HT-29 (cell line): Measurements from ENCODE around the gene MBLAC1. TPM values are rescaled to one million over a fixed set of nuclear protein-coding genes. Genes with fewer than 3 reads are reported as not detected.
A peak's percentile ranks its signal among the peaks of the same experiment; 100 is the strongest.

Experiments
- DNase-seq: peaks from one replicate; pipeline ENCODE4 v3.0.0-alpha.2; 2015; ENCODE audit warnings: low spot score
- total RNA-seq: library from RNA; depleted of rRNA; stranded (reverse); fragments of >200 nt; shearing (Covaris generic); gene quantifications from 2 replicates; pipeline ENCODE4 v1.2.3, GENCODE V29; 2014

MBLAC1 gene
- total RNA-seq, 1 experiment from 2014 or later: 1.3 TPM

GRCh38 chr7:100095704-100096103 is 31.1 kb upstream of the MBLAC1 start:
- DNase-seq: no peak

GRCh38 chr7:100098913-100099312 is 27.9 kb upstream of the MBLAC1 start:
- no peak for DNase-seq

GRCh38 chr7:100099452-100099851 is 27.3 kb upstream of the MBLAC1 start:
- no peak for DNase-seq

- DNase-seq: peak; percentile 95
These were observed 26.2 kb upstream of the MBLAC1 start for GRCh38 chr7:100100420-100101015.

GRCh38 chr7:100101016-100101862 is 25.5 kb upstream of the MBLAC1 start, which contains the start of the genes AP4M1 and MCM7:
TSS of gene AP4M1 (plus strand) at chr7:100101643. CDS start at chr7:100101715, 72 bp downstream.
TSS of gene MCM7 (minus strand) at chr7:100101397. CDS start at chr7:100101294, 103 bp downstream.
- DNase-seq: peak; percentile 99

- no peak for DNase-seq
These were observed 23.6 kb upstream of the MBLAC1 start for GRCh38 chr7:100102950-100103840.

- DNase-seq: no peak
These were observed 21.2 kb upstream of the MBLAC1 start for GRCh38 chr7:100105534-100105933.

- no peak for DNase-seq
These were observed 20.1 kb upstream of the MBLAC1 start for GRCh38 chr7:100106633-100107032.

- no peak for DNase-seq
These were observed 19.5 kb upstream of the MBLAC1 start for GRCh38 chr7:100107125-100107737.

- DNase-seq: no peak
These were observed 18.9 kb upstream of the MBLAC1 start for GRCh38 chr7:100107890-100108289.

GRCh38 chr7:100109521-100110163 is 17.1 kb upstream of the MBLAC1 start:
- no peak for DNase-seq

- DNase-seq: no peak
These were observed 15.6 kb upstream of the MBLAC1 start for GRCh38 chr7:100111156-100111555.

- no peak for DNase-seq
These were observed 14.9 kb upstream of the MBLAC1 start for GRCh38 chr7:100111914-100112313.

GRCh38 chr7:100115026-100115425 is 11.7 kb upstream of the MBLAC1 start:
- DNase-seq: no peak

GRCh38 chr7:100118388-100119071 is 8.2 kb upstream of the MBLAC1 start:
- DNase-seq: no peak

GRCh38 chr7:100119072-100119969 is 7.4 kb upstream of the MBLAC1 start, which contains the start of the genes CNPY4 and TAF6:
TSS of gene CNPY4 (plus strand) at chr7:100119634. CDS start at chr7:100119745, 111 bp downstream.
TSS of gene TAF6 (minus strand) at chr7:100119358. CDS start at chr7:100114209, 5,149 bp downstream.
- DNase-seq: peak; percentile 99

- DNase-seq: peak; percentile 49
These were observed 6.6 kb upstream of the MBLAC1 start for GRCh38 chr7:100119970-100120732.

GRCh38 chr7:100120733-100121036 is 6.1 kb upstream of the MBLAC1 start:
- DNase-seq: no peak
